SU-DHL-6 (cell line): ENCODE measurements around the gene CREBZF.

Source experiments
- H2AFZ ChIP-seq: fragments of 200-600 bp; sonication (generic); 2 replicates; pipeline ENCODE4 v1.6.1; 2014; ENCODE audit warnings: low read depth, mild to moderate bottlenecking, moderate library complexity, mixed read lengths, antibody characterized with exemption, low read length; ENCODE audit not compliant: severe bottlenecking
- H3F3A ChIP-seq: fragments of 200-600 bp; shearing (Covaris generic); 2 replicates; pipeline ENCODE4 v1.6.0; 2016; ENCODE audit warnings: antibody characterized with exemption, mild to moderate bottlenecking; ENCODE audit not compliant: insufficient read depth
- H3K27ac ChIP-seq: fragments of 200-600 bp; sonication (generic); 2 replicates; pipeline ENCODE4 v1.5.1; 2016; ENCODE audit warnings: low read depth, mild to moderate bottlenecking, low read length, moderate library complexity, mixed read lengths
- H3K27me3 ChIP-seq: fragments of 200-600 bp; sonication (generic), shearing (Covaris generic); 2 replicates; pipeline ENCODE4 v1.6.0; 2014; ENCODE audit warnings: mild to moderate bottlenecking, low read length
- H3K36me3 ChIP-seq: fragments of 200-600 bp; sonication (generic); 2 replicates; pipeline ENCODE4 v1.6.1; 2014; ENCODE audit warnings: mild to moderate bottlenecking, low read length, mixed read lengths
- H3K4me2 ChIP-seq: fragments of 300-600, 200-600 bp; shearing (Covaris generic), sonication (generic); 2 replicates; pipeline ENCODE4 v1.6.0; 2014; ENCODE audit warnings: low read length, low read depth, mild to moderate bottlenecking; ENCODE audit not compliant: poor library complexity, severe bottlenecking
- H3K4me3 ChIP-seq: fragments of 200-600 bp; sonication (generic); 2 replicates; pipeline ENCODE4 v1.5.1; 2014; ENCODE audit warnings: antibody characterized with exemption, low read length, mild to moderate bottlenecking, mixed read lengths; ENCODE audit not compliant: insufficient read depth, poor library complexity, severe bottlenecking
- H3K79me2 ChIP-seq: fragments of 200-600 bp; sonication (generic); 2 replicates; pipeline ENCODE4 v1.6.1; 2014; ENCODE audit warnings: mild to moderate bottlenecking, low read length, moderate library complexity; ENCODE audit not compliant: insufficient read depth
- H3K9ac ChIP-seq: fragments of 200-600 bp; sonication (generic); 2 replicates; pipeline ENCODE4 v1.7.0; 2014; ENCODE audit warnings: mild to moderate bottlenecking, low read length
- H3K9me2 ChIP-seq: fragments of 200-600 bp; sonication (generic); replicated peaks from 2 replicates; pipeline ENCODE4 v1.6.1; 2014; ENCODE audit warnings: low read length; ENCODE audit not compliant: insufficient read depth
- H3K9me3 ChIP-seq: fragments of 200-600 bp; sonication (generic); 2 replicates; pipeline ENCODE4 v1.6.1; 2014; ENCODE audit warnings: low read length, mixed read lengths; ENCODE audit not compliant: insufficient read depth
- H4K20me1 ChIP-seq: fragments of 200-600 bp; sonication (generic); 2 replicates; pipeline ENCODE4 v1.6.1; 2014; ENCODE audit warnings: low read depth, mild to moderate bottlenecking, antibody characterized with exemption, low read length, moderate library complexity, mixed read lengths
- EZH2phosphoT487 ChIP-seq: fragments of 200-600 bp; sonication (generic), shearing (Covaris generic); conservative IDR thresholded peaks from 2 replicates; pipeline ENCODE4 v1.6.1; 2018; ENCODE audit warnings: mild to moderate bottlenecking, antibody characterized with exemption, low read length, moderate library complexity, mixed read lengths
- TF ChIP-seq, protein P1 (sequence below): fragments of 200-600 bp; sonication (generic); IDR thresholded peaks from one replicate; pipeline ENCODE4 v1.5.1; 2017; ENCODE audit warnings: antibody characterized with exemption, mild to moderate bottlenecking, low read length, moderate library complexity; ENCODE audit not compliant: insufficient read depth, poor library complexity, severe bottlenecking

The CREBZF gene

DNA sequence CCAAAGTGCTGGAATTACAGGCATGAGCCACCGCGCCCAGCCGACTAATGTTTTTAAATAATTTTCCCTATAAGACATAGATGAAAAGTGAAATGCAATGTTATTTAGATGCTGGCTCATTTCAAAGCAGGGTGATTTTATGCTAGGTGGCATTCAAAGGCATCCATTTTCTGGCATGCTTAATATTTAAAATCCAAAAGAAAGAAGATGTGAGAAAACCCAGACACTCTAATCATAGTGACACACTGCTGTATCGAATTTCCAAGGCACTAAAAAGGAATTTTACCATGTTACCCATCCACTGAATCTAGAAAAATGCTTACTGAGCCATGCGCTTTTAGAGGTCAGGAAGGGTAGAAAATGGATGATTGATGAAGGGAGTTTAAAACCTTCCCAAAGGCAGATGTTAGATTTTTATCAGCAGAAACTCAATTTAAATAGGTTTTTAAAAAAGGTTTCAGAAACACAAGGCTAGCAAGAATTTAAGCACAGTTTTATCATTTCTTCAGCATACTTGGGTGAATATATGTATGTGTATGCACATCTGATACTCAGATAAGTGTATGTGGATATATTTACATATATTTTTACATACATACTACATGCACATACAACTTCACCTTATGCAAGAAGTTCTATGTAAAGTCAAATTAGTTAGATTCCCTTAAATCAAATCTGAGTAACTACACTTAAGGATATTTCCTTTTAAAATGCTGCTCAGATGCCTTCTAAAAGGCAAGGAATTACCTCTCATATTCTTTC is 45.2 kb upstream of the CREBZF start:
- TF ChIP-seq, protein P1, sequence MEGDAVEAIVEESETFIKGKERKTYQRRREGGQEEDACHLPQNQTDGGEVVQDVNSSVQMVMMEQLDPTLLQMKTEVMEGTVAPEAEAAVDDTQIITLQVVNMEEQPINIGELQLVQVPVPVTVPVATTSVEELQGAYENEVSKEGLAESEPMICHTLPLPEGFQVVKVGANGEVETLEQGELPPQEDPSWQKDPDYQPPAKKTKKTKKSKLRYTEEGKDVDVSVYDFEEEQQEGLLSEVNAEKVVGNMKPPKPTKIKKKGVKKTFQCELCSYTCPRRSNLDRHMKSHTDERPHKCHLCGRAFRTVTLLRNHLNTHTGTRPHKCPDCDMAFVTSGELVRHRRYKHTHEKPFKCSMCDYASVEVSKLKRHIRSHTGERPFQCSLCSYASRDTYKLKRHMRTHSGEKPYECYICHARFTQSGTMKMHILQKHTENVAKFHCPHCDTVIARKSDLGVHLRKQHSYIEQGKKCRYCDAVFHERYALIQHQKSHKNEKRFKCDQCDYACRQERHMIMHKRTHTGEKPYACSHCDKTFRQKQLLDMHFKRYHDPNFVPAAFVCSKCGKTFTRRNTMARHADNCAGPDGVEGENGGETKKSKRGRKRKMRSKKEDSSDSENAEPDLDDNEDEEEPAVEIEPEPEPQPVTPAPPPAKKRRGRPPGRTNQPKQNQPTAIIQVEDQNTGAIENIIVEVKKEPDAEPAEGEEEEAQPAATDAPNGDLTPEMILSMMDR, result no peak
- TF ChIP-seq EZH2phosphoT487, result no peak

DNA sequence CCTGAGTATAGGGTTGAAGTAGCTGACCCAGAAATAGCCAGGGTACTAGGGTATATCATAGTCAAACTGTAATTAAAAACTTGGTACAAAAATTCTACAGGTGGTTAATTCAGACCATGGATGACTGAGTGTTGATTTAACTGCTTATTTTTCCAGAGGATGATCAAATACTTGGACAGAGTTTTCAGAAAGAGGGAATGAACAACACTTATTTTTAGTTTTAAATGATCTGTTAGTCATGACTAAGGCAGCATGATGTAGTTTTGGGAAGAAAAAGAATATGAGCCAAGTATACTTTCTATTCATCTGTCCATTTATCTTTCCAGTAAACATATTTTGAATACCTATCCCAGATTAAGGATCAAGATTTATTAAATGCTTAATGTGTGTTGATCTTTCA is 40.9 kb upstream of the CREBZF start:
- Histone ChIP-seq H3K9me3 (no peaks in the 10 kb centered on the region), H3F3A (no peaks in the 10 kb centered on the region), H3K4me2 (no peak overlapping the region), H3K9me2 (no peaks in the 10 kb centered on the region), H3K27ac (no peak overlapping the region), H3K79me2 (no peaks in the 10 kb centered on the region), H3K36me3 (no peaks in the 10 kb centered on the region), H3K27me3 (no peaks in the 10 kb centered on the region), H3K4me3 (no peak overlapping the region), H2AFZ (no peak overlapping the region), H4K20me1 (no peaks in the 10 kb centered on the region), H3K9ac (no peak overlapping the region)
- TF ChIP-seq EZH2phosphoT487, result no peak
- TF ChIP-seq, protein P1, result no peak

More for the DNA sequence above, 45.2 kb upstream of the CREBZF start:
- Histone ChIP-seq H3K27me3 (no peaks in the 10 kb centered on the region), H3K79me2 (no peaks in the 10 kb centered on the region), H3K27ac (no peak overlapping the region), H3K36me3 (no peaks in the 10 kb centered on the region), H3K4me2 (no peak overlapping the region), H3K4me3 (no peak overlapping the region), H3F3A (no peaks in the 10 kb centered on the region), H2AFZ (no peak overlapping the region), H4K20me1 (no peaks in the 10 kb centered on the region), H3K9me2 (no peaks in the 10 kb centered on the region), H3K9ac (no peak overlapping the region), H3K9me3 (no peaks in the 10 kb centered on the region)

DNA sequence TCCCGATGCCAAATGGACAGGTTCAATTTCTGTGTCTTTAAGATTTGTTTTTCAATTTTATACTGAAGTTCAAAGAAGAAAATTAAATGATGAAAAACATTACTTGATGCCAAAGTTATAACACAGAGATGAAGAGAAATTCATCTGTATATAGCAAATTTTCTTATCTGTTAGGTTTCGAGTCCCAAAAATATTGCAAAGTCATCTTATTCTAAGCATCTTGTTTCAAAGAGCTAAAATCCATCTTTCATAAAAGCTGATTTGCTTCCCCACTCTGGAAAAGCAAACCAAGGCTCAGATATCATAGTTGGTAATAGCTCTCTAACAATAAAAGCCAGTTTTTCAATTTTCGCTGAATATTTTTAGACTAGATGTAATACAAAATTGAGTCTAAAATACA is 40.0 kb upstream of the CREBZF start:
- TF ChIP-seq, protein P1, result no peak
- TF ChIP-seq EZH2phosphoT487, result no peak
- no peaks in the 10 kb centered on the region for H4K20me1 ChIP-seq
- H3K4me3 ChIP-seq, result no peak overlapping the region
- H3K9ac ChIP-seq, result no peak overlapping the region
- H3K4me2 ChIP-seq, result no peak overlapping the region
- H3K9me3 ChIP-seq, result no peaks in the 10 kb centered on the region
- no peaks in the 10 kb centered on the region for H3K36me3 ChIP-seq
- H3K27ac ChIP-seq, result no peak overlapping the region
- no peaks in the 10 kb centered on the region for H3K27me3 ChIP-seq
- no peaks in the 10 kb centered on the region for H3F3A ChIP-seq
- H3K79me2 ChIP-seq, result no peaks in the 10 kb centered on the region
- H3K9me2 ChIP-seq, result no peaks in the 10 kb centered on the region
- no peak overlapping the region for H2AFZ ChIP-seq
